PC-3 (cell line): ENCODE data around the gene MRTFA. TPM values are rescaled to one million over a fixed set of nuclear protein-coding genes. Genes with fewer than 3 reads are reported as not detected.

Experiments used
- ATAC-seq: fragments of 200-7000 bp; cut with Tn5 transposase; 2 replicates; pipeline ENCODE4 v1.9.1; 2020; ENCODE audit warnings: mild to moderate bottlenecking, moderate library complexity
- BruUV-seq: library from RNA; stranded (reverse); fragments of 400-500 nt; replicated peaks from 2 replicates; lab custom pipeline; 2021; lab: Mats Ljungman, UMichigan
- CTCF ChIA-PET: fragments of 300-600 bp; sonication (Branson Sonifier 250); formaldehyde crosslinking; loops from one replicate; lab custom pipeline; 2022; ENCODE audit warnings: antibody characterized with exemption; lab: Charles Lee
- POLR2A ChIA-PET: fragments of 300-600 bp; sonication (Branson Sonifier 250); formaldehyde crosslinking; loops from one replicate; lab custom pipeline; 2022; ENCODE audit warnings: antibody characterized with exemption; ENCODE audit not compliant: unreplicated experiment; lab: Charles Lee
- DNase-seq: peaks from one replicate; pipeline ENCODE4 v3.0.0-alpha.2; 2015
- H2AFZ ChIP-seq: fragments of 300-600 bp; sonication (generic); 2 replicates; pipeline ENCODE4 v1.6.0; 2016; ENCODE audit warnings: antibody characterized with exemption, low read length
- H3F3A ChIP-seq: fragments of 300-600 bp; sonication (generic); one replicate; pipeline ENCODE4 v1.6.0; 2017; ENCODE audit warnings: antibody characterized with exemption, low read length, control low read depth, mild to moderate bottlenecking; ENCODE audit not compliant: unreplicated experiment
- H3K27ac ChIP-seq: fragments of 300-600 bp; sonication (generic); 2 replicates; pipeline ENCODE4 v1.5.1; 2016; ENCODE audit warnings: mild to moderate bottlenecking, low read length
- H3K27me3 ChIP-seq: fragments of 300-600 bp; sonication (generic); 2 replicates; pipeline ENCODE4 v1.6.1; 2016; ENCODE audit warnings: low read length, mixed read lengths
- H3K36me3 ChIP-seq: fragments of 300-600 bp; sonication (generic); 2 replicates; pipeline ENCODE4 v1.6.1; 2016; ENCODE audit warnings: low read depth, mixed run types, low read length, mixed read lengths
- H3K4me1 ChIP-seq: fragments of 300-600 bp; sonication (generic); 2 replicates; pipeline ENCODE4 v1.5.1; 2016; ENCODE audit warnings: low read length; ENCODE audit not compliant: insufficient read depth
- H3K4me2 ChIP-seq: fragments of 300-600 bp; sonication (generic); 2 replicates; pipeline ENCODE4 v1.6.0; 2016; ENCODE audit warnings: low read length
- H3K4me3 ChIP-seq: fragments of 300-600 bp; sonication (generic); 2 replicates; pipeline ENCODE4 v1.5.1; 2016; ENCODE audit warnings: mild to moderate bottlenecking, low read length, mixed read lengths
- H3K79me2 ChIP-seq: fragments of 300-600 bp; sonication (generic); 2 replicates; pipeline ENCODE4 v1.6.1; 2017; ENCODE audit warnings: low read length, mixed read lengths
- H3K9ac ChIP-seq: fragments of 300-600 bp; sonication (generic); 2 replicates; pipeline ENCODE4 v1.6.0; 2016; ENCODE audit warnings: mild to moderate bottlenecking, low read length
- H3K9me2 ChIP-seq: fragments of 300-600 bp; sonication (generic); replicated peaks from 2 replicates; pipeline ENCODE4 v1.6.1; 2016; ENCODE audit warnings: mixed run types, low read length, mixed read lengths
- H3K9me3 ChIP-seq: fragments of 300-600 bp; sonication (generic); 2 replicates; pipeline ENCODE4 v1.6.1; 2016; ENCODE audit warnings: low read length, mixed read lengths
- H4K20me1 ChIP-seq: fragments of 300-600 bp; sonication (generic); 2 replicates; pipeline ENCODE4 v1.6.1; 2016; ENCODE audit warnings: low read length, mixed read lengths
- CTCF ChIP-seq: fragments of 300-600 bp; sonication (generic); conservative IDR thresholded peaks from 2 replicates; pipeline ENCODE4 v1.5.1; 2017; ENCODE audit warnings: antibody characterized with exemption, low read depth, mild to moderate bottlenecking, low read length
- EZH2 ChIP-seq: fragments of 300-600 bp; sonication (generic); IDR thresholded peaks from one replicate; pipeline ENCODE4 v1.6.1; 2017; ENCODE audit warnings: antibody characterized with exemption, mild to moderate bottlenecking, low read length; ENCODE audit not compliant: unreplicated experiment
- EZH2phosphoT487 ChIP-seq: fragments of 300-600 bp; sonication (generic); IDR thresholded peaks from 2 replicates; pipeline ENCODE4 v1.6.1; 2018; ENCODE audit warnings: mild to moderate bottlenecking, antibody characterized with exemption, low read length, borderline replicate concordance
- intact Hi-C: fragments of 100-400 bp; cut with micrococcal nuclease; formaldehyde crosslinking; loops from 2 replicates; pipeline ENCODE4 v1.9.0; 2023
- total RNA-seq: library from RNA; depleted of rRNA; stranded (reverse); fragments of >200 nt; gene quantifications from 2 replicates; pipeline ENCODE4 v1.2.3, GENCODE V29; 2014

The MRTFA gene
- total RNA-seq, 1 experiment from 2014 or later: 32.6 TPM

GRCh38 chr22:40520562-40520961 is 116.0 kb downstream of the MRTFA start:
- Histone ChIP-seq H3K9me3 (no peaks in the 10 kb centered on the region), H3K4me3 (no peak overlapping the region), H3K36me3 (peaks cover 2% of the 10 kb centered on the region; the same call in 1 of the 2 replicates), H3K27me3 (no peaks in the 10 kb centered on the region), H3F3A (peaks cover 6% of the 10 kb centered on the region), H3K4me1 (peaks cover 12% of the 10 kb centered on the region), H2AFZ (no peak overlapping the region), H3K27ac (no peak overlapping the region), H3K4me2 (no peak overlapping the region), H4K20me1 (no peaks in the 10 kb centered on the region), H3K9me2 (no peaks in the 10 kb centered on the region), H3K79me2 (peaks cover 21% of the 10 kb centered on the region), H3K9ac (no peak overlapping the region)
- intact Hi-C loops: no loop called here
- POLR2A ChIA-PET: no interaction called here
- DNase-seq (no peak), ATAC-seq (no peak)
- no TSS peak for BruUV-seq
- no peak for TF ChIP-seq CTCF
- no peak for TF ChIP-seq EZH2phosphoT487
- TF ChIP-seq EZH2: no peak
- CTCF ChIA-PET: no interaction called here

GRCh38 chr22:40519948-40520331 is 116.6 kb downstream of the MRTFA start:
- CTCF ChIA-PET: no interaction called here
- no peaks in the 10 kb centered on the region for H3K27me3 ChIP-seq
- no peak for DNase-seq
- TF ChIP-seq CTCF: no peak
- TF ChIP-seq EZH2phosphoT487: no peak
- TF ChIP-seq EZH2: no peak
- peaks cover 6% of the 10 kb centered on the region for H3F3A ChIP-seq
- H3K9ac ChIP-seq: no peak overlapping the region
- POLR2A ChIA-PET: no interaction called here
- H3K4me2 ChIP-seq: no peak overlapping the region
- no TSS peak for BruUV-seq
- intact Hi-C loops: no loop called here
- H3K27ac ChIP-seq: no peak overlapping the region
- peaks cover 20% of the 10 kb centered on the region for H3K79me2 ChIP-seq
- H3K4me1 ChIP-seq: peaks cover 10% of the 10 kb centered on the region
- no peaks in the 10 kb centered on the region for H3K9me2 ChIP-seq
- no peak overlapping the region for H3K4me3 ChIP-seq
- no peaks in the 10 kb centered on the region for H3K9me3 ChIP-seq
- peaks cover 2% of the 10 kb centered on the region; the same call in 1 of the 2 replicates for H3K36me3 ChIP-seq
- ATAC-seq: no peak
- H4K20me1 ChIP-seq: no peaks in the 10 kb centered on the region
- no peak overlapping the region for H2AFZ ChIP-seq

- ChIA-PET CTCF (no interaction called here), POLR2A (no interaction called here)
- H2AFZ ChIP-seq: no peak overlapping the region
- H3K4me2 ChIP-seq: no peak overlapping the region
- no peak overlapping the region for H3K4me3 ChIP-seq
- intact Hi-C loops: no loop called here
- no peaks in the 10 kb centered on the region for H4K20me1 ChIP-seq
- no peaks in the 10 kb centered on the region for H3K9me3 ChIP-seq
- no peaks in the 10 kb centered on the region for H3K27me3 ChIP-seq
- no peak for ATAC-seq
- BruUV-seq: no TSS peak
- no peak for DNase-seq
- peaks cover 5% of the 10 kb centered on the region for H3K4me1 ChIP-seq
- TF ChIP-seq EZH2phosphoT487: no peak
- TF ChIP-seq EZH2: no peak
- TF ChIP-seq CTCF: no peak
- peaks cover 17% of the 10 kb centered on the region for H3K79me2 ChIP-seq
- no peaks in the 10 kb centered on the region for H3K9me2 ChIP-seq
- no peak overlapping the region for H3K9ac ChIP-seq
- peaks cover 2% of the 10 kb centered on the region; the same call in 1 of the 2 replicates for H3K36me3 ChIP-seq
- peaks cover 3% of the 10 kb centered on the region for H3F3A ChIP-seq
- no peak overlapping the region for H3K27ac ChIP-seq
These were observed 117.1 kb downstream of the MRTFA start for GRCh38 chr22:40519284-40519947.
